Naive B cell (primary cell): ENCODE data around the gene PGGHG. TPM values are rescaled to one million over a fixed set of nuclear protein-coding genes. Genes with fewer than 3 reads are reported as not detected.

Experiments used
- ATAC-seq, 2 donors: fragments of 150-1000 bp; cut with Tn5 transposase; 2 replicates each; pipeline ENCODE4 v1.10.0; 2021; ENCODE audit warnings: low read depth in 2 of 2, mild to moderate bottlenecking in 2 of 2, moderate library complexity in 2 of 2
- DNase-seq: peaks from one replicate; pipeline ENCODE4 v3.0.0; 2022
- H3K27ac Mint-ChIP-seq, 6 donors: one replicate each; pipeline ENCODE4 v1.8.0; 2020 to 2022; ENCODE audit warnings: mild to moderate bottlenecking in 6 of 6, mixed read lengths in 6 of 6, moderate library complexity in 5 of 6, inconsistent platforms in 2 of 6
- H3K27me3 Mint-ChIP-seq, 3 donors: one replicate each; pipeline ENCODE4 v1.8.0; 2021 to 2022; ENCODE audit warnings: mixed read lengths in 3 of 3, mild to moderate bottlenecking in 1 of 3
- H3K36me3 Mint-ChIP-seq, 2 donors: one replicate each; pipeline ENCODE4 v1.8.0; 2020 to 2022; ENCODE audit warnings: mixed read lengths in 2 of 2, inconsistent platforms in 1 of 2, mild to moderate bottlenecking in 1 of 2
- H3K4me1 Mint-ChIP-seq, 3 donors: one replicate each; pipeline ENCODE4 v1.8.0; 2020 to 2022; ENCODE audit warnings: mixed read lengths in 3 of 3, inconsistent platforms in 1 of 3, mild to moderate bottlenecking in 1 of 3, moderate library complexity in 1 of 3
- H3K4me3 Mint-ChIP-seq, 8 donors: one replicate each; pipeline ENCODE4 v1.8.0; 2020 to 2022; ENCODE audit warnings: mild to moderate bottlenecking in 8 of 8, mixed read lengths in 8 of 8, moderate library complexity in 8 of 8, inconsistent platforms in 2 of 8
- H3K9me3 Mint-ChIP-seq, 7 donors: one replicate each; pipeline ENCODE4 v1.8.0; 2020 to 2022; ENCODE audit warnings: mixed read lengths in 7 of 7, mild to moderate bottlenecking in 5 of 7, inconsistent platforms in 2 of 7, moderate library complexity in 1 of 7
- polyA plus RNA-seq, 6 donors: library from polyadenylated mRNA; unstranded; fragments of 300-500 nt; fragmentation: Illumina TruSeq; gene quantifications; one replicate each; pipeline ENCODE4 v1.2.3, GENCODE V29; 2021; ENCODE audit warnings: low read depth in 6 of 6

The PGGHG gene
- polyA plus RNA-seq, 6 donors from 2014 or later: 3.4 to 8.3 (median 4.3) TPM

GRCh38 chr11:272931-273198, 16.1 kb upstream of the PGGHG start:
- no peak for DNase-seq

DNA sequence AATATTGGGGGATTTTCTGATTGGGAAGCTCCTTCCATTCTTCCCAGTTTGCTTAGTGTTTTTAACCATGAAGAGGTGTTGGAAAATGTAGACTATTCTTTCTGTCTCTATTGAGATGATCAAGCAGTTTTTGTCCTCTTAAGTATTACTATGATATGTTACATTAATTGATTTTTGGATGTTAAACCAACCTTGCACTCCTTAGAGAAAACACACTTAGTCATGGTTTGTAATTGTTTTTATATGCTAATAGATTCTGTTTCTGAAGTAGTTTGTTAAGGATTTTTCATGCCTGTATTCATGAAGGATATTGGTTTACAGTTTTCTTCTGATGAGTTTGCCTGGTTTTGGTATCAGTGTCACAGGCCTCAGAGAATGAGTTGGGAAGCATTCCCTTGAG, 12.7 kb upstream of the PGGHG start:
- ATAC-seq (no peak), DNase-seq (no peak)
- Mint-ChIP-seq H3K27ac (no peak overlapping the region), H3K27me3 (peaks cover 0 to 12% (median 0%) of the 10 kb centered on the region in 3 donors), H3K4me1 (peaks cover 25 to 26% (median 25%) of the 10 kb centered on the region in 3 donors), H3K9me3 (peaks cover 0 to 3% (median 0%) of the 10 kb centered on the region in 7 donors), H3K4me3 (peak overlapping the region in 1 of 8 donors; percentile 20), H3K36me3 (peaks cover 0 to 5% of the 10 kb centered on the region in 2 donors)

More at GRCh38 chr11:272931-273198, 16.1 kb upstream of the PGGHG start:
- ATAC-seq: no peak
- H3K4me3 Mint-ChIP-seq: no peak overlapping the region
- H3K4me1 Mint-ChIP-seq: peaks cover 22 to 40% (median 31%) of the 10 kb centered on the region in 3 donors
- peaks cover 0 to 5% of the 10 kb centered on the region in 2 donors for H3K36me3 Mint-ChIP-seq
- peaks cover 0 to 3% (median 0%) of the 10 kb centered on the region in 7 donors for H3K9me3 Mint-ChIP-seq
- no peaks in the 10 kb centered on the region for H3K27me3 Mint-ChIP-seq
- peak overlapping the region in 2 of 6 donors; percentile 61 to 97 for H3K27ac Mint-ChIP-seq

DNA sequence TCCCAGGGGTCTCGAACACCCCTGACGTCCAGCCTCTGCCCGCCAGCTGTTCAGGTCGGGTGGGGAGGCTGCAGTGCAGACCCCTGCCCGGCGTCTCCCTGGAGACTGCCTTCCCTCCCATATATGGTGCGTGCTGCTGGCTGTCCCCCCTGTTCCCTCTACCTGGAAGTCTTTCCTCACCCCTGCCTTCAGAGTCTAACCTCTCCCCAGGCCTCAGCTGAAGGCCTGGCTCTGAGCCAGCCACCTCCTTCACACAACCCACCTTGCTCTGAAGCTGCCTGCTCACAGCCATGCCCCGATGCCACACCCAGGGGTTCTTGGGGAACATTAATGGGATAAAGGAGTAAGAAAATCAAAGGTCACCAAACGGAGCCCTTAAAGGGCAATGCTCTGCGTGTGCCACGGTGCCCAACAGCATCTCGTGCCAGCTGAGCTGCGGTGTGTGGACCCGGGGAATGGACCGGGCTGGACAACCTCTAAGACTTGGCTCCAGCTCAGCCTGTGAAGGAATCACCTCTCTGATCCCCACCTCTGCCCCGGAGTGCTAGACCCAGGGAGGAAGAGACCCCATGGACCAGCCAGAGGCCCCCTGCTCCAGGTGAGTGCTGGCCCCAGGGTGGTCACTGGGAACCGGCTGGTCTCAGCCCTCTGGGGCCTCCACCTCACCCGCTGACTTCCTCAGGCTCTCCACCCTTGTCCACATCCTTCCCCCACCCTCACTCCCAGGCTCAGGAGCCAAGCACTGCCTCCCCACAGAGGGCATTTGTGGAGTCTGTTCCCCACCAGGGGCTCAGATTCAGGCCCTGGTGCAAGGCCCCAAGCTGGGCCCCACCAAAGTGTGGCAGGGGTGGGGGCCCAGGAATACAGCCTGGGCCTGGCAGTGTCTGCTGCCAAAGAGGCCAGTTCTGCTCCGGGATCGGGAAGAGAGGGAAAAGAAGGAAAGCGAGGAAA, 10.7 kb upstream of the PGGHG start, which contains the start of gene NLRP6:
Gene NLRP6, plus strand, starts transcription at position 407 of the 951 bp plus-strand sequence. Its CDS starts 163 bp downstream, at position 570.
- ATAC-seq (no peak), DNase-seq (no peak)
- Mint-ChIP-seq H3K9me3 (peaks cover 0 to 3% (median 0%) of the 10 kb centered on the region in 7 donors), H3K27me3 (peaks cover 5 to 32% (median 17%) of the 10 kb centered on the region in 3 donors), H3K4me1 (peaks cover 38 to 43% (median 39%) of the 10 kb centered on the region in 3 donors), H3K4me3 (peak within 1 kb of the TSS; percentile 24 to 81 (median 68)), H3K36me3 (peaks cover 0 to 5% of the 10 kb centered on the region in 2 donors), H3K27ac (peak within 1 kb of the TSS in 4 of 6 donors; percentile 51 to 84 (median 66))

GRCh38 chr11:279040-279965, 9.6 kb upstream of the PGGHG start:
- peaks cover 38 to 43% (median 39%) of the 10 kb centered on the region in 3 donors for H3K4me1 Mint-ChIP-seq

DNA sequence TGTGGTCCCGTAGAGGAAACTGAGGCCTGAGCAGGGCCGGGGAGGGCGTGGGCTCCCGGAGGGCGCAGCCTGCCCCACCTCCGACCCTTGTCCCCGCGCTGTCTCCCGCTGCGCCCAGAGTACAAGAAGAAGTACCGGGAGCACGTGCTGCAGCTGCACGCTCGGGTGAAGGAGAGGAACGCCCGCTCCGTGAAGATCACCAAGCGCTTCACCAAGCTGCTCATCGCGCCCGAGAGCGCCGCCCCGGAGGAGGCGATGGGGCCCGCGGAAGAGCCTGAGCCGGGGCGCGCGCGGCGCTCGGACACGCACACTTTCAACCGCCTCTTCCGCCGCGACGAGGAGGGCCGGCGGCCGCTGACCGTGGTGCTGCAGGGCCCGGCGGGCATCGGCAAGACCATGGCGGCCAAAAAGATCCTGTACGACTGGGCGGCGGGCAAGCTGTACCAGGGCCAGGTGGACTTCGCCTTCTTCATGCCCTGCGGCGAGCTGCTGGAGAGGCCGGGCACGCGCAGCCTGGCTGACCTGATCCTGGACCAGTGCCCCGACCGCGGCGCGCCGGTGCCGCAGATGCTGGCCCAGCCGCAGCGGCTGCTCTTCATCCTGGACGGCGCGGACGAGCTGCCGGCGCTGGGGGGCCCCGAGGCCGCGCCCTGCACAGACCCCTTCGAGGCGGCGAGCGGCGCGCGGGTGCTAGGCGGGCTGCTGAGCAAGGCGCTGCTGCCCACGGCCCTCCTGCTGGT, 8.8 kb upstream of the PGGHG start:
- Mint-ChIP-seq H3K4me1 (peaks cover 33 to 39% (median 36%) of the 10 kb centered on the region in 3 donors), H3K36me3 (peaks cover 0 to 5% of the 10 kb centered on the region in 2 donors), H3K27ac (peak overlapping the region in 5 of 6 donors; percentile 21 to 93 (median 81)), H3K27me3 (peaks cover 11 to 45% (median 19%) of the 10 kb centered on the region in 3 donors), H3K4me3 (peak overlapping the region; percentile 77 to 89 (median 86)), H3K9me3 (peaks cover 0 to 3% (median 0%) of the 10 kb centered on the region in 7 donors)
- DNase-seq (peak; percentile 57), ATAC-seq (peak; percentile 79 to 81)

More at GRCh38 chr11:279040-279965, 9.6 kb upstream of the PGGHG start:
- Mint-ChIP-seq H3K9me3 (peaks cover 0 to 3% (median 0%) of the 10 kb centered on the region in 7 donors), H3K4me3 (peak overlapping the region in 7 of 8 donors; percentile 30 to 79 (median 67)), H3K27ac (peak overlapping the region in 2 of 6 donors; percentile 72 to 84), H3K27me3 (peaks cover 11 to 40% (median 17%) of the 10 kb centered on the region in 3 donors), H3K36me3 (peaks cover 0 to 5% of the 10 kb centered on the region in 2 donors)
- DNase-seq: no peak
- ATAC-seq: peak; percentile 37 to 42

- Mint-ChIP-seq H3K36me3 (peaks cover 0 to 5% of the 10 kb centered on the region in 2 donors), H3K27ac (peak overlapping the region in 4 of 6 donors; percentile 36 to 85 (median 70)), H3K4me1 (peaks cover 31 to 39% (median 34%) of the 10 kb centered on the region in 3 donors), H3K4me3 (peak overlapping the region; percentile 71 to 88 (median 80)), H3K9me3 (peaks cover 0 to 3% (median 0%) of the 10 kb centered on the region in 7 donors), H3K27me3 (peaks cover 16 to 52% (median 24%) of the 10 kb centered on the region in 3 donors)
- DNase-seq (peak; percentile 53), ATAC-seq (peak; percentile 66 to 68)
Observed at GRCh38 chr11:280706-281485, 8.0 kb upstream of the PGGHG start.

DNA sequence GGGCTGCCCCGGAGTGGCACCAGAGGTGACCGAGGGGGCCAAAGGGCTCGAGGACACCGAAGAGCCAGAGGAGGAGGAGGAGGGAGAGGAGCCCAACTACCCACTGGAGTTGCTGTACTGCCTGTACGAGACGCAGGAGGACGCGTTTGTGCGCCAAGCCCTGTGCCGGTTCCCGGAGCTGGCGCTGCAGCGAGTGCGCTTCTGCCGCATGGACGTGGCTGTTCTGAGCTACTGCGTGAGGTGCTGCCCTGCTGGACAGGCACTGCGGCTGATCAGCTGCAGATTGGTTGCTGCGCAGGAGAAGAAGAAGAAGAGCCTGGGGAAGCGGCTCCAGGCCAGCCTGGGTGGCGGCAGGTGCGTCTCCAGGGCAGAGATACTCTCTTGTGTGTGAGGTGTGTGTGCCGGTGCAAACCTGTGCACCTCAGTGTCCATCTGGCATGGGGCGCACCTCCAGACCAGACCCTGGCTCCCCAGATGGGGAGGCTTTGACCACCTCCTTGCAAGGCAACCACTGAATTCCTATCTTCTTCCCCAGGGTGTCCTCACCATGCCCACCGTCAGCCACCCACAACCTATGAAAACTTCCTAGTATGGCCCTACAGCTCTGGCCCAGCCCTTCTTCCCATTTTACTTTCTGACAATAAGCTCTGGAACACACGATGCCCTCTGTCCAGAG, 7.3 kb upstream of the PGGHG start:
- DNase-seq (no peak), ATAC-seq (no peak)
- Mint-ChIP-seq H3K27me3 (peaks cover 16 to 57% (median 24%) of the 10 kb centered on the region in 3 donors), H3K4me1 (peaks cover 31 to 39% (median 34%) of the 10 kb centered on the region in 3 donors), H3K4me3 (peak overlapping the region; percentile 65 to 85 (median 78)), H3K27ac (peak overlapping the region in 5 of 6 donors; percentile 36 to 94 (median 73)), H3K9me3 (peaks cover 0 to 2% (median 0%) of the 10 kb centered on the region in 7 donors), H3K36me3 (peaks cover 0 to 2% of the 10 kb centered on the region in 2 donors)

- DNase-seq: no peak
Observed at GRCh38 chr11:282171-282570, 6.8 kb upstream of the PGGHG start.

DNA sequence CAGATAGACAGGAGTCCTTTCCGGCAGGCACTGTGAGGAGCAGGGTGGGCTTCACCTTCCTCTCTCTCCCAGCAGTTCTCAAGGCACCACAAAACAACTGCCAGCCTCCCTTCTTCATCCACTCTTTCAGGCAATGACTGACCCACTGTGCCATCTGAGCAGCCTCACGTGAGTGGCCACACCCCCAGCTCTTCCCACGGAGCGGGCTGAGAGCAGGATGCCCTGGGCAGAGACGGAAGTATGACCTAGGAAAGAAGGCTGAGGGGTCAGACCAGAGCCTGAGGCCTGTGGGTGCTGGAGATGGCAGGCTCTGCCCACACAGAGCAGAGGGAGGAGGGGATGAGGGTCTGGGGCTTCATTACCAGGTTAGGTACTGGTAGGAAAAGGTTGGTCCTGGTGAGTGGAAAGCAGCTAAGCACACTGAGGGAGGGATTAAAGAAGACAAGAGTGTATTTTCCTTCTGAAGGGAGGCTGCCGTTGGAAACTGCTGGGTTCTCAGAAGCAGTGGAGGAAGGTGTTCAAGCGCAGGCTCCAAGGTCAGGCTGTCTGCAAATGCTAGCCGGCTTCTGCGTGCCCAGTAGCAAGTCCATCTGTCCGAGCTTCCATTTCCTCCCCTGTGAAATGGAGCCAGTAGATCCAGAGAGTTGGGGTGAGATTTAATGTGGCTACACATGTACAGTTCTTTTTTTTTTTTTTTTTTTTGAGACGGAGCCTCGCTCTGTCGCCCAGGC, 6.1 kb upstream of the PGGHG start:
- DNase-seq: no peak
- H3K36me3 Mint-ChIP-seq: no peaks in the 10 kb centered on the region
- peaks cover 35 to 44% (median 44%) of the 10 kb centered on the region in 3 donors for H3K4me1 Mint-ChIP-seq
- peaks cover 16 to 67% (median 32%) of the 10 kb centered on the region in 3 donors for H3K27me3 Mint-ChIP-seq
- ATAC-seq: no peak
- H3K4me3 Mint-ChIP-seq: peak overlapping the region in 4 of 8 donors; percentile 37 to 77 (median 58)
- H3K27ac Mint-ChIP-seq: no peak overlapping the region
- peaks cover 0 to 2% (median 0%) of the 10 kb centered on the region in 7 donors for H3K9me3 Mint-ChIP-seq

More at GRCh38 chr11:282171-282570, 6.8 kb upstream of the PGGHG start:
- Mint-ChIP-seq H3K4me1 (peaks cover 34 to 44% (median 39%) of the 10 kb centered on the region in 3 donors), H3K9me3 (peaks cover 0 to 2% (median 0%) of the 10 kb centered on the region in 7 donors), H3K27ac (peak overlapping the region in 2 of 6 donors; percentile 10 to 94), H3K36me3 (no peaks in the 10 kb centered on the region), H3K27me3 (peaks cover 16 to 62% (median 30%) of the 10 kb centered on the region in 3 donors), H3K4me3 (peak overlapping the region in 6 of 8 donors; percentile 59 to 80 (median 70))
- ATAC-seq: no peak

GRCh38 chr11:283405-284104, 5.4 kb upstream of the PGGHG start:
- Mint-ChIP-seq H3K4me3 (peak overlapping the region in 2 of 8 donors; percentile 37 to 73), H3K27ac (peak overlapping the region in 1 of 6 donors; percentile 84)

More at GRCh38 chr11:283405-284104, 5.4 kb upstream of the PGGHG start:
- DNase-seq (no peak), ATAC-seq (no peak)
- Mint-ChIP-seq H3K36me3 (no peaks in the 10 kb centered on the region), H3K9me3 (peaks cover 0 to 2% (median 0%) of the 10 kb centered on the region in 7 donors), H3K27me3 (peaks cover 16 to 70% (median 32%) of the 10 kb centered on the region in 3 donors), H3K4me1 (peaks cover 38 to 47% (median 43%) of the 10 kb centered on the region in 3 donors)
